Type B pancreatic cell (in vitro differentiated cells): ENCODE measurements around the gene SCEL. TPM values are rescaled to one million over a fixed set of nuclear protein-coding genes. Genes with fewer than 3 reads are reported as not detected.

Experiments used
- DNase-seq: peaks from one replicate; pipeline ENCODE4 v3.0.0; 2021; ENCODE audit warnings: mixed read lengths; ENCODE audit not compliant: unreplicated experiment; ENCODE audit errors: extremely low spot score
- H3K27ac Mint-ChIP-seq: 2 replicates; pipeline ENCODE4 v1.8.0; 2021; ENCODE audit warnings: mild to moderate bottlenecking, mixed read lengths
- H3K27me3 Mint-ChIP-seq: 2 replicates; pipeline ENCODE4 v1.8.0; 2021; ENCODE audit warnings: mixed read lengths
- H3K36me3 Mint-ChIP-seq: 2 replicates; pipeline ENCODE4 v1.8.0; 2021; ENCODE audit warnings: mixed read lengths
- H3K4me1 Mint-ChIP-seq: one replicate; pipeline ENCODE4 v1.8.0; 2021; ENCODE audit warnings: mixed read lengths; ENCODE audit not compliant: unreplicated experiment
- H3K4me3 Mint-ChIP-seq: 2 replicates; pipeline ENCODE4 v1.8.0; 2021; ENCODE audit warnings: mild to moderate bottlenecking, mixed read lengths
- H3K9me3 Mint-ChIP-seq: 2 replicates; pipeline ENCODE4 v1.8.0; 2021; ENCODE audit warnings: mixed read lengths
- CTCF ChIP-seq: fragments of 200-600 bp; sonication (generic); conservative IDR thresholded peaks from 2 replicates; pipeline ENCODE4 v1.5.0; 2021; ENCODE audit warnings: antibody characterized with exemption, mild to moderate bottlenecking
- total RNA-seq: library from RNA; stranded (reverse); gene quantifications from 2 replicates; pipeline ENCODE4 v1.2.1, GENCODE V29; 2021; ENCODE audit warnings: low replicate concordance

Gene SCEL
- total RNA-seq, 1 donor from 2014 or later = 102 TPM

- Mint-ChIP-seq H3K27ac (no peak overlapping the region), H3K4me1 (peaks cover 11% of the 10 kb centered on the region), H3K27me3 (no peaks in the 10 kb centered on the region), H3K4me3 (no peak overlapping the region), H3K36me3 (no peaks in the 10 kb centered on the region), H3K9me3 (no peaks in the 10 kb centered on the region)
- TF ChIP-seq CTCF = no peak
- DNase-seq = no peak
Measured at GRCh38 chr13:77599351-77599750, 63.8 kb downstream of the SCEL start.

GRCh38 chr13:77600701-77601100, 65.2 kb downstream of the SCEL start:
- Mint-ChIP-seq H3K4me3 (no peak overlapping the region), H3K9me3 (no peaks in the 10 kb centered on the region), H3K36me3 (peaks cover 4% of the 10 kb centered on the region), H3K27ac (no peak overlapping the region), H3K4me1 (peaks cover 4% of the 10 kb centered on the region), H3K27me3 (no peaks in the 10 kb centered on the region)
- TF ChIP-seq CTCF = no peak
- no peak for DNase-seq

GRCh38 chr13:77611068-77611467, 75.6 kb downstream of the SCEL start:
- Mint-ChIP-seq H3K36me3 (peaks cover 4% of the 10 kb centered on the region), H3K4me1 (peaks cover 8% of the 10 kb centered on the region), H3K4me3 (no peak overlapping the region), H3K9me3 (no peaks in the 10 kb centered on the region), H3K27ac (no peak overlapping the region), H3K27me3 (no peaks in the 10 kb centered on the region)
- DNase-seq = no peak
- no peak for TF ChIP-seq CTCF

- no peak overlapping the region for H3K27ac Mint-ChIP-seq
- no peak for TF ChIP-seq CTCF
- no peaks in the 10 kb centered on the region for H3K9me3 Mint-ChIP-seq
- H3K27me3 Mint-ChIP-seq = peaks cover 1% of the 10 kb centered on the region
- DNase-seq = no peak
- H3K4me3 Mint-ChIP-seq = no peak overlapping the region
- peaks cover 8% of the 10 kb centered on the region for H3K4me1 Mint-ChIP-seq
- H3K36me3 Mint-ChIP-seq = peaks cover 2% of the 10 kb centered on the region
Measured at GRCh38 chr13:77616027-77616426, 80.5 kb downstream of the SCEL start.

- Mint-ChIP-seq H3K4me1 (no peaks in the 10 kb centered on the region), H3K36me3 (peaks cover 7% of the 10 kb centered on the region), H3K9me3 (no peaks in the 10 kb centered on the region), H3K4me3 (no peak overlapping the region), H3K27ac (no peak overlapping the region), H3K27me3 (peaks cover 5% of the 10 kb centered on the region)
- no peak for DNase-seq
- no peak for TF ChIP-seq CTCF
Measured at GRCh38 chr13:77619655-77620054, 84.1 kb downstream of the SCEL start.

- no peak for TF ChIP-seq CTCF
- Mint-ChIP-seq H3K27me3 (peaks cover 5% of the 10 kb centered on the region), H3K36me3 (peaks cover 7% of the 10 kb centered on the region), H3K9me3 (no peaks in the 10 kb centered on the region), H3K27ac (no peak overlapping the region), H3K4me1 (no peaks in the 10 kb centered on the region), H3K4me3 (no peak overlapping the region)
- DNase-seq = no peak
Measured at GRCh38 chr13:77620138-77620537, 84.6 kb downstream of the SCEL start.
